Measurements from ENCODE around the gene CSHL1.

DNA sequence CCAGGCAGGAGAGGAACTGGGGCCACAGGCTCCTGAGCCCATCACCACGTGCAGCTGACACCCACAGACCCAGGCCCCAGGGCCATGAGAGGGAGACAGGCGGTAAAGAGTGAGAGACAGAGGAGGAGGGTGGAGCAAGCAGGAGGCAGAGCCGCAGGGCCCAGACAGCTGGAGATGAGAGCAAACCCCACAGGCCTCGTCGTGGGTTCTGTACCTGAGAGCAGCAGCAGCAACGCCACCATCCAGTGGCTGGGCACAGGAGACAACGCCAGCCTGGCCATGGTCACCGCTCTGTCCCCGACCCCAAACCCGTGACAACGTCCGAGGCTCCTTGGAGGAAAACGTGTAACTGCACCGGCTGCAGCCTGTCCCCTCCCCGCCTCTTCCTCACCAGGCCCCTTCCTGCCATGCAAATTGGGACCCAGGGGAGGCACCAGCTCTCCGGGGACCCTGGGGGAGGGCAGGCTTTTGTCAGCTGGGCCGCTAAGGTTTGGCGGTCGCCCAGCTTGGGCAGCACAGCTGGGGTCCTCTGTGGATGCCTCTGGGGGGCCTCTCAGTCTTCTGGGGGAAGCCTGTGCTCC is 21.0 kb upstream of the CSHL1 start, which contains the start of gene CD79B:
- TF ChIP-seq, protein P1, sequence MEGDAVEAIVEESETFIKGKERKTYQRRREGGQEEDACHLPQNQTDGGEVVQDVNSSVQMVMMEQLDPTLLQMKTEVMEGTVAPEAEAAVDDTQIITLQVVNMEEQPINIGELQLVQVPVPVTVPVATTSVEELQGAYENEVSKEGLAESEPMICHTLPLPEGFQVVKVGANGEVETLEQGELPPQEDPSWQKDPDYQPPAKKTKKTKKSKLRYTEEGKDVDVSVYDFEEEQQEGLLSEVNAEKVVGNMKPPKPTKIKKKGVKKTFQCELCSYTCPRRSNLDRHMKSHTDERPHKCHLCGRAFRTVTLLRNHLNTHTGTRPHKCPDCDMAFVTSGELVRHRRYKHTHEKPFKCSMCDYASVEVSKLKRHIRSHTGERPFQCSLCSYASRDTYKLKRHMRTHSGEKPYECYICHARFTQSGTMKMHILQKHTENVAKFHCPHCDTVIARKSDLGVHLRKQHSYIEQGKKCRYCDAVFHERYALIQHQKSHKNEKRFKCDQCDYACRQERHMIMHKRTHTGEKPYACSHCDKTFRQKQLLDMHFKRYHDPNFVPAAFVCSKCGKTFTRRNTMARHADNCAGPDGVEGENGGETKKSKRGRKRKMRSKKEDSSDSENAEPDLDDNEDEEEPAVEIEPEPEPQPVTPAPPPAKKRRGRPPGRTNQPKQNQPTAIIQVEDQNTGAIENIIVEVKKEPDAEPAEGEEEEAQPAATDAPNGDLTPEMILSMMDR (conservative IDR thresholded peaks at IDR 0.05 in 1 of 2, IDR thresholded peaks at IDR 0.05 in 1 of 2; ENCODE audit: low read depth in 1 of 2, low read length in 2 of 2) = no peak
- TF ChIP-seq EZH2 (IDR thresholded peaks at IDR 0.05; ENCODE audit: low read length, missing control alignments) = no peak
